Fibroblast of pulmonary artery (primary cell): ENCODE measurements around the gene CNN2.

Source experiments
- DNase-seq: peaks from one replicate; pipeline ENCODE4 v3.0.0-alpha.2; 2010; ENCODE audit warnings: low read depth
- H3K4me3 ChIP-seq: replicated peaks from 2 replicates; pipeline ENCODE4 v1.5.1; 2011; ENCODE audit warnings: low read depth, mild to moderate bottlenecking, control low read depth, low read length, moderate library complexity
- TF ChIP-seq, protein P1 (sequence below): IDR thresholded peaks from 2 replicates; pipeline ENCODE4 v1.5.1; 2011; ENCODE audit warnings: mild to moderate bottlenecking, control low read depth, low read length, inconsistent platforms; ENCODE audit errors: missing control alignments

CNN2 gene

DNA sequence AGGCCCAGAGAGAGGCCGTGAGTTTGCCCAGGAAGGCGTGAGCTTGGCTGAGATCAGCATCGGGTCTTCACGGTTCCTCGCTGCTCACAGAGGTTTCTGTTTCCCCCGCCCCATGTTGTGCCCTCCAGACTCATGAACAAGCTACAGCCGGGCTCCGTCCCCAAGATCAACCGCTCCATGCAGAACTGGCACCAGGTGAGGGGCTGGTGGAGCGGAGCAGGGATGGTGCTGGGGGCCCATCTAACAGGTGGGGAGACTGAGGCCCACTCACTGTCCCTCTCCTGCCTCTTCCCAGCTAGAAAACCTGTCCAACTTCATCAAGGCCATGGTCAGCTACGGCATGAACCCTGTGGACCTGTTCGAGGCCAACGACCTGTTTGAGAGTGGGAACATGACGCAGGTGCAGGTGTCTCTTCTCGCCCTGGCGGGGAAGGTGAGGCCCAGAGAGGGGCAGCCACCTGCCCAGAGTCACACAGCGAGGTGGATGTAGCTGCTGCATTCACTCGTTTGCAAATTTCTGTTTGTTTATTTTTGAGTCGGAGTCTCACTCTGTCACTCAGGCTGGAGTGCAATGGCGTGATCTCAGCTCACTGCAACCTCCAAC, 6.0 kb downstream of the CNN2 start:
- no peak overlapping the region for H3K4me3 ChIP-seq
- DNase-seq: no peak
- TF ChIP-seq, protein P1, sequence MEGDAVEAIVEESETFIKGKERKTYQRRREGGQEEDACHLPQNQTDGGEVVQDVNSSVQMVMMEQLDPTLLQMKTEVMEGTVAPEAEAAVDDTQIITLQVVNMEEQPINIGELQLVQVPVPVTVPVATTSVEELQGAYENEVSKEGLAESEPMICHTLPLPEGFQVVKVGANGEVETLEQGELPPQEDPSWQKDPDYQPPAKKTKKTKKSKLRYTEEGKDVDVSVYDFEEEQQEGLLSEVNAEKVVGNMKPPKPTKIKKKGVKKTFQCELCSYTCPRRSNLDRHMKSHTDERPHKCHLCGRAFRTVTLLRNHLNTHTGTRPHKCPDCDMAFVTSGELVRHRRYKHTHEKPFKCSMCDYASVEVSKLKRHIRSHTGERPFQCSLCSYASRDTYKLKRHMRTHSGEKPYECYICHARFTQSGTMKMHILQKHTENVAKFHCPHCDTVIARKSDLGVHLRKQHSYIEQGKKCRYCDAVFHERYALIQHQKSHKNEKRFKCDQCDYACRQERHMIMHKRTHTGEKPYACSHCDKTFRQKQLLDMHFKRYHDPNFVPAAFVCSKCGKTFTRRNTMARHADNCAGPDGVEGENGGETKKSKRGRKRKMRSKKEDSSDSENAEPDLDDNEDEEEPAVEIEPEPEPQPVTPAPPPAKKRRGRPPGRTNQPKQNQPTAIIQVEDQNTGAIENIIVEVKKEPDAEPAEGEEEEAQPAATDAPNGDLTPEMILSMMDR: no peak

DNA sequence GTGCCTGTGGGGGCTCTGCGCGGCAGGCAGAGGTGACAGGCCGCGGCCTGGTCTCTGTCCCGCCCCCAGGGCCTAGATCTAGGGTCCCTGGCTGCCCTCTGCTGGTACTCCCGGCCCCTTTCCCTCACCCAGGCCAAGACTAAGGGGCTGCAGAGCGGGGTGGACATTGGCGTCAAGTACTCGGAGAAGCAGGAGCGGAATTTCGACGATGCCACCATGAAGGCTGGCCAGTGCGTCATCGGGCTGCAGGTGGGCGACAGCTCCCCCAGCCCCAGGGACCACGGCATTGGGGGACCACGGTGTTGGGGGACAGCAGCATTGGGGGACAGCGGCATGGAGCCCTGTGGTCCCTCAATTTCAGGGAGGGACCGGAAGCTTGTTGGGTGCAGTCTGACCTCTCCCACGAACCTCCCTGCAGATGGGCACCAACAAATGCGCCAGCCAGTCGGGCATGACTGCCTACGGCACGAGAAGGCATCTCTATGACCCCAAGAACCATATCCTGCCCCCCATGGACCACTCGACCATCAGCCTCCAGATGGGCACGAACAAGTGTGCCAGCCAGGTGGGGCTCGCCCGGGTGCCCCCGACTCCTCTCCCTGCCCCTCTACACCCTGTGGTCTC, 9.7 kb downstream of the CNN2 start:
- no peak overlapping the region for H3K4me3 ChIP-seq
- TF ChIP-seq, protein P1: no peak
- no peak for DNase-seq

DNA sequence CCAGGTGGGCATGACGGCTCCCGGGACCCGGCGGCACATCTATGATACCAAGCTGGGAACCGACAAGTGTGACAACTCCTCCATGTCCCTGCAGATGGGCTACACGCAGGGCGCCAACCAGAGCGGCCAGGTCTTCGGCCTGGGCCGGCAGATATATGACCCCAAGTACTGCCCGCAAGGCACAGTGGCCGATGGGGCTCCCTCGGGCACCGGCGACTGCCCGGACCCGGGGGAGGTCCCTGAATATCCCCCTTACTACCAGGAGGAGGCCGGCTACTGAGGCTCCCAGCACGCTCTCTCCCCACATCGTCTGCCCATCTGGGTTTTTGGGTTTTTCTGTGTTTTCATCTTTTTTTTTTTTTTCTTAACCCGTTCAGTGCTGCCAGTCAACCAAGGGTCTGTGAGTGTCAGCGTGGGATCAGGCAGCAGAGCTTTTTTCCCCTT, 11.2 kb downstream of the CNN2 start:
- no peak overlapping the region for H3K4me3 ChIP-seq
- DNase-seq: no peak
- TF ChIP-seq, protein P1: no peak

DNA sequence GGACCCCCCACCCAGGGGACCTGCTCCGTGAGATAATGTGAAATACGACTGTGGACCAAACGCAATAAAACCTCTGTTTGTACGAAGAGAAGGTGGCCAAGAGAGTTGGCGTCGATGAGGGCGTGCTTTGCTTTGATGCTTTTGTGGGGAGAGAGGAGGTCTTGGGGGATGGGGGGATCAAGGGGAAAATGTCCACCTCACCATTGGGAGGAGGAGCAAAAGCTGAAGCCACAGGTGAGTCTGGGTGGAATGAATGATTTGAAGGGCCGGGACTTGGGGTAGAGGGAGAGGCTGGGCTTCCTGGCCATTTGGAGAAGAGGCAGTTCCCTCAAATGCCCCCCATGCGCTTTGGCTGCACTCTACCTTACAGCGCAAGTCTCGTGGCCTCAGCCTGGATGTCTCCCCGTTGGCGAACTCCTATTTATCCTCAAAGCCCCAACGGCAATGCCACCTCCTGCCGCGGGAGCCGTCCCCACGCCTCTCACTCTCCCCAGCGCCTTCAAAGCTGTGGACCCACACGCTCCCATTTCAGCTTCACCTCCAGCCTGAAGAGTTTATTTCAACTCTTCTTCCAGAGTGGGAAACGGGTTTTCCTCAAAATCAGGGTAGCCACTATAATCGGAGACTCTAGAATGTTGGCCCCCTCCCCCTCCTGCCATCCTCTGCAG, 12.7 kb downstream of the CNN2 start:
- peak overlapping the region; percentile 70 for H3K4me3 ChIP-seq
- no peak for DNase-seq
- TF ChIP-seq, protein P1: no peak

DNA sequence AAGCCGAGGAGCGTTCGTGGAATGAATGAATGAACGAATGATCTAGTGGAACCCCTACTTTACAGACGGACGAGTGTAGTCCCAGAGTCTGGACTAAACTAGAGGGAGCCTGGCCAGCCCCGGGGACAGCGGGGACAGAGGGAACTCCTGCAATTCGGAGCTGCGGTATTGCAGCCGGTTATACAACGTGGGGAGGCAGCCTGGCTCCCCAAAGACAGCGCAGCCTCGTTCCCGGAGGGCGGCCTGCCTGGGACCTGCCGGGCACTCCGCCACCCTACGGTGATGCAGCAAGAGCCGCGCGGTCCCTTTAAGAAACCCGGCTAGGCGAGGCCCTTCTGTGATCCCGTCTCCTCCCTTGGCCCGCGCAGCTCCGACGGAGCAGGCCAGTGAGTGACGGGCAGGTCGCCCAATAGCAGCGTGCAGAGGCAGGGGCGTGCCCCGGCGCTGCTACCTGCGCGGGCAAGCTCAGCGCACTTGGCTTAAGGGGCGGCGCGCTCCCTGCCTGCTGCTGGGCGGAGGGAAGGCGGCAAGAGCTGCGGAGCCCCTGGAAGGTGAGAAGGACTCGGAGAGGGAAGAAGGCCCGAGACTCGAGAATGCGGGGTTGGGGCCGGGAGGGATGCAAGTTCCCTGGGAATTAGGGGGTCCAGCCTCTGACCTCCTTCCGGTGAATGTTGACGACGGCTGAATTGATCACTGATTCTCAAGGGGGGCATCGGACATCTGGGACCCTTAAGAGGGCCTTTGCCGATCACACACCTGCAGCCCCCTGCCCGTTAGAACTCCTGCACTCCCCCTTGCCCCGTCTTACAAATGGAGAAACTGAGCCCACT, 13.5 kb downstream of the CNN2 start, which contains the start of gene ABCA7:
Gene ABCA7 (plus strand): TSS at position 462 of the 830 bp plus-strand sequence. CDS start 1,255 bp downstream, outside the sequence.
- peak; percentile 98 for DNase-seq
- TF ChIP-seq, protein P1: no peak
- H3K4me3 ChIP-seq: peak within 1 kb of the TSS; percentile 70

DNA sequence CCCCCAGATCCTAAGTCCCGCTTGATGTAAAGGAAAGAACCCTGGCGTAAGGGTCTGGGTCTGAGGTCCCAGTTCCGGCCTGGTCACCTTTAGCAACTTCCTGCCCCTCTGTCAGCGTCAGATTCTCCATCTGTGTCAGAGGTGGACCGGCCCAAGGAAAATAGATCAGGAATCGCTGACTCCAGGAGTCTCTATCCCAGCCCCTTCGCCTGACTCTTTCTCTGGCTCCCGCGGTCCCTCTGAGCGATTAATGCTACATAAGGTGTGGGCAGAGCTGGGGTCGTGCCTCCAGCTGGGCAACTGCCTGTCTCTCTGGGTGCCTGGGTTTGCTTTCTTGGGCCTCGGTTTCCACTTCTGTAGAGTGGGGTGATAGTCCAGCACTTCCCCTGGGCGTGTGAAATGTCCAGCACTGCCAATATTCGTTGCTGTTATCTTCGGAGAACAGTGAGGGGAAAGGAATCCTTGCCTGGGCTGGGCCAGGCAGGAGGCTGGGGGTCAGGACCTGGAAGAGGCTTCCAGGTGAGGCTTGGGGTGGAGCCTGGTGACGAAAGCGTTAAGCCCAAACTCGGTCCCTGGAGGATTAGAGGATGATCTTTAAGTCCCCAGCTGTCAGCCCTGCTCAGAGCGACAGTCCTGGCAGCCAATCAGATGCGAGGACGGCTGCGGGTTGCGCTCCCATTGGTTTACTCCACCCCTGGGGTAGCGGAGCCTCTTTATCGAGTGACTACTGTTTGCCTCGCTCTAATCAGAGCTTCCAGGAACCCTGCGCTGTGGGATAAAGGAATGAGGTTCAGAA, 14.3 kb downstream of the CNN2 start:
- peak; percentile 94 for DNase-seq
- TF ChIP-seq, protein P1: no peak
- peak overlapping the region; percentile 70 for H3K4me3 ChIP-seq
